Thoracic aorta endothelial cell (primary cell): Measurements from ENCODE around the gene SLC27A6. TPM values are rescaled to one million over a fixed set of nuclear protein-coding genes. Genes with fewer than 3 reads are reported as not detected.

Source experiments
- total RNA-seq: library from RNA; depleted of rRNA; stranded (reverse); fragments of >200 nt; gene quantifications from 2 replicates; pipeline ENCODE4 v1.2.3, GENCODE V29; 2012

Gene SLC27A6, protein sequence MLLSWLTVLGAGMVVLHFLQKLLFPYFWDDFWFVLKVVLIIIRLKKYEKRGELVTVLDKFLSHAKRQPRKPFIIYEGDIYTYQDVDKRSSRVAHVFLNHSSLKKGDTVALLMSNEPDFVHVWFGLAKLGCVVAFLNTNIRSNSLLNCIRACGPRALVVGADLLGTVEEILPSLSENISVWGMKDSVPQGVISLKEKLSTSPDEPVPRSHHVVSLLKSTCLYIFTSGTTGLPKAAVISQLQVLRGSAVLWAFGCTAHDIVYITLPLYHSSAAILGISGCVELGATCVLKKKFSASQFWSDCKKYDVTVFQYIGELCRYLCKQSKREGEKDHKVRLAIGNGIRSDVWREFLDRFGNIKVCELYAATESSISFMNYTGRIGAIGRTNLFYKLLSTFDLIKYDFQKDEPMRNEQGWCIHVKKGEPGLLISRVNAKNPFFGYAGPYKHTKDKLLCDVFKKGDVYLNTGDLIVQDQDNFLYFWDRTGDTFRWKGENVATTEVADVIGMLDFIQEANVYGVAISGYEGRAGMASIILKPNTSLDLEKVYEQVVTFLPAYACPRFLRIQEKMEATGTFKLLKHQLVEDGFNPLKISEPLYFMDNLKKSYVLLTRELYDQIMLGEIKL
- 0.07 TPM in 1 of 2 replicates, not detected in the other for total RNA-seq

GRCh38 chr5:128965011-128965637 is at the start of gene SLC27A6:
SLC27A6 (plus strand) TSS chr5:128965488; CDS start chr5:128966138, 650 bp downstream.

Other genes with a start within 250 kb of the SLC27A6 start
- gene ISOC1, start 129.3 kb downstream of the SLC27A6 start, total RNA-seq: 24.8 and 29.1 TPM in 2 replicates